ENCODE results near the gene CLEC4G. TPM values are rescaled to one million over a fixed set of nuclear protein-coding genes. Genes with fewer than 3 reads are reported as not detected.

CLEC4G gene
- total and polyA plus RNA-seq, 2 of the 8 experiments (the other 6 are each of a cell fraction or from before 2014, with no cell fraction given): 0.35 to 2.9 TPM

DNA sequence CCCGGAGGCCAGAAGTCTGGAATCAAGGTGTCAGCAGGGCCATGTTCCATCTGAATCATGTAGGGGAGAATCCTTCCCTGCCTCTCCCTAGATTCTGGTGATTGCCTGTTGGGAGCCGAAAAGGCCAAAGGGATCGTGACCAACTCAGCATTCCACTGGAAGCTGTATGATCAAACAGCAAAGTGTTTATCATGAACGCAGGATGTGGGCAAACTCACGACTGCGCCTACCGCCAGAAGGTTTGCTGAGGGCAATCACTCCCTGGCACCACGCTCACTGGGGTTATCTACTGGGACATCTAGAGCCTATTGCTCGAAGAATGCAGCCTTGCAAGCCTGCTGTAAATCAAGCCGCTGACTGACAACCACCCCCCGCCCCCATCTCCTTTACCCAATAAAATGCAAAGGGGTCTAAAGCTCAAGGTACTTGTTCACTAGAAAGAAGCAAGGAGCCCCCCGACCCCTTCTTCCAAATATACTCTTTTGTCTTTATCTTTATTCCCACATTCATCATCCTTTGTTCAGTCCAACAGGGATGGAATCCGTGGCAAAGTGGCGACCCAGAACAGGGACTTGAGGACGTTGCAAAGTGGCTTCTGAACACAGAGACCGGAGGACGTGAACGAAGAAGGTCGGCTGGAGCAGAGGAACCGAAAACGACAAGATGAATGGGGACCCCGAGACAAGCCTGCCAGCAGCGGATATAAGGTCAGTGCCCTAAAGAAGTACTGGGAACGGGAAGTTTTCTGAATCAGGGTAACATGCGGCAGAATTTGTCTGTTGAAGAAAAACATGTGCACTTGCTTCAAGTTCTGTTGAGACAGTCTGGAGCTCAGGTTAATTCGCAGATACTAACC is 47.9 kb upstream of the CLEC4G start (continued):
- TF ChIP-seq TCF12 (IDR thresholded peaks at IDR 0.05; ENCODE audit: low read depth, low read length) (no peak), TAF7 (optimal IDR thresholded peaks at IDR 0.05; ENCODE audit: borderline replicate concordance, low read depth, low read length) (no peak), SIN3A (conservative IDR thresholded peaks at IDR 0.05 in 1 of 2, IDR thresholded peaks at IDR 0.05 in 1 of 2; ENCODE audit: low read depth in 1 of 2, low read length in 2 of 2) (no peak), ZNF274 (IDR thresholded peaks at IDR 0.05; ENCODE audit: borderline replicate concordance, extremely low read depth, low read length) (no peak), RAD21 (IDR thresholded peaks at IDR 0.05 in 1 of 2, conservative IDR thresholded peaks at IDR 0.05 in 1 of 2; ENCODE audit: low read depth in 2 of 2, low read length in 2 of 2) (no peak)
- TF ChIP-seq, protein P1, sequence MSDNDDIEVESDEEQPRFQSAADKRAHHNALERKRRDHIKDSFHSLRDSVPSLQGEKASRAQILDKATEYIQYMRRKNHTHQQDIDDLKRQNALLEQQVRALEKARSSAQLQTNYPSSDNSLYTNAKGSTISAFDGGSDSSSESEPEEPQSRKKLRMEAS (IDR thresholded peaks at IDR 0.05): no peak
- TF ChIP-seq, protein P2, sequence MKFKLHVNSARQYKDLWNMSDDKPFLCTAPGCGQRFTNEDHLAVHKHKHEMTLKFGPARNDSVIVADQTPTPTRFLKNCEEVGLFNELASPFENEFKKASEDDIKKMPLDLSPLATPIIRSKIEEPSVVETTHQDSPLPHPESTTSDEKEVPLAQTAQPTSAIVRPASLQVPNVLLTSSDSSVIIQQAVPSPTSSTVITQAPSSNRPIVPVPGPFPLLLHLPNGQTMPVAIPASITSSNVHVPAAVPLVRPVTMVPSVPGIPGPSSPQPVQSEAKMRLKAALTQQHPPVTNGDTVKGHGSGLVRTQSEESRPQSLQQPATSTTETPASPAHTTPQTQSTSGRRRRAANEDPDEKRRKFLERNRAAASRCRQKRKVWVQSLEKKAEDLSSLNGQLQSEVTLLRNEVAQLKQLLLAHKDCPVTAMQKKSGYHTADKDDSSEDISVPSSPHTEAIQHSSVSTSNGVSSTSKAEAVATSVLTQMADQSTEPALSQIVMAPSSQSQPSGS (IDR thresholded peaks at IDR 0.05; ENCODE audit: low read length): no peak

Measured in H1 (cell line).